ENCODE measurements around the gene HDAC8. TPM values are rescaled to one million over a fixed set of nuclear protein-coding genes. Genes with fewer than 3 reads are reported as not detected.

The HDAC8 gene
- total RNA-seq, 1 experiment from 2014 or later = 26.2 TPM

DNA sequence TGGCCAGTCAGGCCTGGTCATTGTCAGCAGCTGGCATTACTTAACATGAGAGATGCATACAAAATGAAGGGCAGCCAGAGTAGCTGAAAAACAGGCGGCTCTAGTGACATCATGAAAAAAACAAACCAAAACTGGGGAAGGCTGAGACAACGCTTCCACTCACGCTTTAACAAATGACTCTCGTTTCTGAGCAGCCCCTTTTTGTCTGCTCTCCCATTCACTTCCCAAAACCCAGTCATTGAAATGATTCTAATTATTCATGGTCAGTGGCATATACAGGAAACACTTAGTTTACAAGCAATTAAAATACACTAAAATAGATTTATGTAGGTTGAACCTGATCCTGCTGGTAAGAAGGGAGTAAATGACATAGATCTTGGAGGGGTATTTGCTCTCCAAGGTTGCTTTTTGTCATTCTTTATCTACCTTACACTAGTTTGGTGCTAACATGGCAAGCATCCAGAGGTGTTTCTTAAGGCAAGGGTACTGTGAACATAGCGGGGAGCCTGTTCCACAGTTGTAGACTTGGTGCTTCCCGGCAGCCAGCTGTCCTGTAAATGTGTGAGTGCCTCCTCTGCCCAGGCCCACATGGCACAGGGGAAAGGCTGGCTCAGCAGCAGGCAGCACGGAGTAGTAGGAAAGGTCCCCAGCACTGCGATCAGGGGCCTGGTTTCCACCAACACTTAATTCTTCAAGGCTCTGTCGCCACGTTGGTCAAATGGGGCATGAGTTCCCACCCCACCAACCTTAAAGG, 205.8 kb downstream of the HDAC8 start:
- ChIA-PET CTCF (no interaction called here), POLR2A (no interaction called here)
- Mint-ChIP-seq H3K27me3 (ENCODE audit: insufficient read depth, unreplicated experiment) (no peaks in the 10 kb centered on the region), H3K9me3 (ENCODE audit: unreplicated experiment) (no peaks in the 10 kb centered on the region), H3K4me1 (ENCODE audit: low read depth, unreplicated experiment) (no peaks in the 10 kb centered on the region), H3K4me3 (ENCODE audit: unreplicated experiment) (no peak overlapping the region), H3K36me3 (ENCODE audit: insufficient read depth, unreplicated experiment) (no peaks in the 10 kb centered on the region), H3K27ac (ENCODE audit: unreplicated experiment) (no peak overlapping the region)
- H3K9me3 ChIP-seq = no peaks in the 10 kb centered on the region
- H3K4me1 ChIP-seq = no peaks in the 10 kb centered on the region
- intact Hi-C loops (cut with micrococcal nuclease; ENCODE audit: unreplicated experiment) = no loop called here
- no peaks in the 10 kb centered on the region for H3K27me3 ChIP-seq (replicated peaks; ENCODE audit: control insufficient read depth, insufficient read depth, low read length)
- no peaks in the 10 kb centered on the region for H3K36me3 ChIP-seq (ENCODE audit: control insufficient read depth, insufficient read depth, low read length)
- H3K4me3 ChIP-seq (ENCODE audit: low read depth, low read length) = no peak overlapping the region
- TF ChIP-seq CTCF (IDR thresholded peaks at IDR 0.05; ENCODE audit: insufficient read depth in 1 of 2, low read depth in 1 of 2, low read length in 1 of 2, severe bottlenecking in 1 of 2, unreplicated experiment in 1 of 2) = no peak
- no peak for DNase-seq
- BruUV-seq (replicated peaks) = no TSS peak

- H3K36me3 ChIP-seq (ENCODE audit: control insufficient read depth, insufficient read depth, low read length) = no peaks in the 10 kb centered on the region
- no peak for TF ChIP-seq CTCF (IDR thresholded peaks at IDR 0.05; ENCODE audit: insufficient read depth in 1 of 2, low read depth in 1 of 2, low read length in 1 of 2, severe bottlenecking in 1 of 2, unreplicated experiment in 1 of 2)
- Mint-ChIP-seq H3K36me3 (ENCODE audit: insufficient read depth, unreplicated experiment) (no peaks in the 10 kb centered on the region), H3K27me3 (ENCODE audit: insufficient read depth, unreplicated experiment) (no peaks in the 10 kb centered on the region), H3K9me3 (ENCODE audit: unreplicated experiment) (no peaks in the 10 kb centered on the region), H3K4me3 (ENCODE audit: unreplicated experiment) (no peak overlapping the region), H3K4me1 (ENCODE audit: low read depth, unreplicated experiment) (no peaks in the 10 kb centered on the region), H3K27ac (ENCODE audit: unreplicated experiment) (no peak overlapping the region)
- H3K4me1 ChIP-seq = no peaks in the 10 kb centered on the region
- no peaks in the 10 kb centered on the region for H3K9me3 ChIP-seq
- ChIA-PET POLR2A (no interaction called here), CTCF (no interaction called here)
- H3K4me3 ChIP-seq (ENCODE audit: low read depth, low read length) = no peak overlapping the region
- intact Hi-C loops (cut with micrococcal nuclease; ENCODE audit: unreplicated experiment) = no loop called here
- BruUV-seq (replicated peaks) = no TSS peak
- H3K27me3 ChIP-seq (replicated peaks; ENCODE audit: control insufficient read depth, insufficient read depth, low read length) = no peaks in the 10 kb centered on the region
- no peak for DNase-seq
These were observed 206.5 kb downstream of the HDAC8 start for GRCh38 chrX:72366178-72366577.

DNA sequence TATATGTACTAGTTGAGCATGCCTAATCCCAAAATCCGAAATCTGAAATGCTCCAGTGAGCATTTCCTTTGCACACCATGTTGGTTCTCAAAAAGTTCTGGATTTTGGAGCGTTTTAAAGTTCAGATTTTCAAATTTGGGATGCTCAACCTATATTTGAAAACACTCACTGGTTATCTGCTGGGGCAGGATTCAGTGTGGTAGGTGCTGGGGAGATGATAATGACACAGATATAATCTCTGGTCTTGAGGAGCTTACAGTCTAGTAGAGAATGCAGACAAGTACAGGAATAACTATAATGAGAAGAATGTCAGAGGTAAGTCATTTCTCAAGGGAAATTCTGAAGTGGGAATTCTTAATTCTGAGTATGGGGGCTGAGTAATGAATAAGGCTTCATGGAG, 207.5 kb downstream of the HDAC8 start:
- POLR2A ChIA-PET = no interaction called here
- Mint-ChIP-seq H3K27ac (ENCODE audit: unreplicated experiment) (no peak overlapping the region), H3K36me3 (ENCODE audit: insufficient read depth, unreplicated experiment) (no peaks in the 10 kb centered on the region), H3K4me3 (ENCODE audit: unreplicated experiment) (no peak overlapping the region), H3K4me1 (ENCODE audit: low read depth, unreplicated experiment) (no peaks in the 10 kb centered on the region), H3K9me3 (ENCODE audit: unreplicated experiment) (no peaks in the 10 kb centered on the region), H3K27me3 (ENCODE audit: insufficient read depth, unreplicated experiment) (no peaks in the 10 kb centered on the region)
- H3K36me3 ChIP-seq (ENCODE audit: control insufficient read depth, insufficient read depth, low read length) = no peaks in the 10 kb centered on the region
- intact Hi-C loops (cut with micrococcal nuclease; ENCODE audit: unreplicated experiment) = no loop called here
- H3K4me3 ChIP-seq (ENCODE audit: low read depth, low read length) = no peak overlapping the region
- TF ChIP-seq CTCF (IDR thresholded peaks at IDR 0.05; ENCODE audit: insufficient read depth in 1 of 2, low read depth in 1 of 2, low read length in 1 of 2, severe bottlenecking in 1 of 2, unreplicated experiment in 1 of 2) = no peak
- no peaks in the 10 kb centered on the region for H3K4me1 ChIP-seq
- DNase-seq = no peak
- no TSS peak for BruUV-seq (replicated peaks)
- no peaks in the 10 kb centered on the region for H3K9me3 ChIP-seq
- CTCF ChIA-PET = no interaction called here
- no peaks in the 10 kb centered on the region for H3K27me3 ChIP-seq (replicated peaks; ENCODE audit: control insufficient read depth, insufficient read depth, low read length)

Data from Caco-2 (cell line).